K562 (cell line): ENCODE measurements around the gene ZCWPW1. TPM values are rescaled to one million over a fixed set of nuclear protein-coding genes. Genes with fewer than 3 reads are reported as not detected.

ENCODE experiments used
- DIDO1 ChIP-seq: fragments of 450-650 bp; IDR thresholded peaks from 2 replicates; pipeline ENCODE4 v1.6.1; 2016; ENCODE audit warnings: low read depth, missing biosample characterization, missing genetic modification characterization
- ETV1 ChIP-seq: fragments of 450-650 bp; conservative IDR thresholded peaks from 2 replicates; pipeline ENCODE4 v1.6.1; 2016; ENCODE audit warnings: missing genetic modification characterization, control low read depth, low read depth, missing compliant biosample characterization
- FOSL1 ChIP-seq: fragments of 200-800 bp; sonication (Bioruptor generic); conservative IDR thresholded peaks from 2 replicates; pipeline ENCODE4 v1.6.1; 2016; ENCODE audit warnings: missing genetic modification characterization, missing compliant biosample characterization
- POLR2AphosphoS5 ChIP-seq: IDR thresholded peaks from 2 replicates; pipeline ENCODE4 v1.6.1; 2011; ENCODE audit warnings: mild to moderate bottlenecking, low read depth, low read length, moderate library complexity; ENCODE audit not compliant: control insufficient read depth, insufficient read depth
- RNF219 ChIP-seq: fragments of 250-450 bp; sonication (Bioruptor Pico); IDR thresholded peaks from 2 replicates; pipeline ENCODE4 v1.5.0; 2022; ENCODE audit warnings: mild to moderate bottlenecking
- TFAP4 ChIP-seq: sonication (generic); formaldehyde crosslinking; IDR thresholded peaks from 2 replicates; pipeline ENCODE4 v1.8.0; 2022; ENCODE audit warnings: missing genetic modification reagents, mild to moderate bottlenecking, moderate library complexity, borderline replicate concordance
- ZNF197 ChIP-seq: fragments of 200-800 bp; sonication (Bioruptor generic); IDR thresholded peaks from 2 replicates; pipeline ENCODE4 v1.6.1; 2016; ENCODE audit warnings: low read depth, missing genetic modification characterization, missing compliant biosample characterization
- polyA plus RNA-seq, 8 experiments: library from polyadenylated mRNA; depleted of rRNA in 4 of 8; stranded (reverse) in 5 of 8; unstranded in 3 of 8; fragments of >200 nt; fragmentation: Nextera tagmentation in 2 of 8; fragmentation: Illumina TruSeq in 1 of 8; extraction: Ambion mirVana in 2 of 8; extraction: Trizol in 1 of 8; gene quantifications; 2 replicates each; pipeline versions ENCODE4 v1.2.1 to v1.2.3, GENCODE V29; 2011 to 2014; ENCODE audit warnings: inconsistent platforms in 1 of 8, missing spikeins in 1 of 8
- total RNA-seq, 7 experiments: library from RNA; depleted of rRNA in 6 of 7; stranded (reverse); fragments of >200 nt in 6 of 7; fragmentation: Illumina TruSeq in 2 of 7; extraction: Trizol in 2 of 7; gene quantifications; 2 replicates each; pipeline versions ENCODE4 v1.2.1 to v1.2.3, GENCODE V29; 2011 to 2021; ENCODE audit warnings: low replicate concordance in 1 of 7
- TF ChIP-seq, protein P1 (sequence below): fragments of 450-650 bp; IDR thresholded peaks from 2 replicates; pipeline ENCODE4 v1.6.1; 2016; ENCODE audit warnings: low read depth
- TF ChIP-seq, protein P2 (sequence below): fragments of 200-800 bp; sonication (Bioruptor generic); IDR thresholded peaks from 2 replicates; pipeline ENCODE4 v1.6.1; 2017; ENCODE audit warnings: missing genetic modification characterization, missing compliant biosample characterization

ZCWPW1 gene
- total and polyA plus RNA-seq, 9 of the 15 experiments (the other 6 are each of a cell fraction or from before 2014, with no cell fraction given) = 0.18 to 1.7 (median 1.2) TPM

- TF ChIP-seq TFAP4 (CRISPR knock-in tag) = peak; percentile 61; the same call in 1 of the 2 replicates
- TF ChIP-seq, protein P1, sequence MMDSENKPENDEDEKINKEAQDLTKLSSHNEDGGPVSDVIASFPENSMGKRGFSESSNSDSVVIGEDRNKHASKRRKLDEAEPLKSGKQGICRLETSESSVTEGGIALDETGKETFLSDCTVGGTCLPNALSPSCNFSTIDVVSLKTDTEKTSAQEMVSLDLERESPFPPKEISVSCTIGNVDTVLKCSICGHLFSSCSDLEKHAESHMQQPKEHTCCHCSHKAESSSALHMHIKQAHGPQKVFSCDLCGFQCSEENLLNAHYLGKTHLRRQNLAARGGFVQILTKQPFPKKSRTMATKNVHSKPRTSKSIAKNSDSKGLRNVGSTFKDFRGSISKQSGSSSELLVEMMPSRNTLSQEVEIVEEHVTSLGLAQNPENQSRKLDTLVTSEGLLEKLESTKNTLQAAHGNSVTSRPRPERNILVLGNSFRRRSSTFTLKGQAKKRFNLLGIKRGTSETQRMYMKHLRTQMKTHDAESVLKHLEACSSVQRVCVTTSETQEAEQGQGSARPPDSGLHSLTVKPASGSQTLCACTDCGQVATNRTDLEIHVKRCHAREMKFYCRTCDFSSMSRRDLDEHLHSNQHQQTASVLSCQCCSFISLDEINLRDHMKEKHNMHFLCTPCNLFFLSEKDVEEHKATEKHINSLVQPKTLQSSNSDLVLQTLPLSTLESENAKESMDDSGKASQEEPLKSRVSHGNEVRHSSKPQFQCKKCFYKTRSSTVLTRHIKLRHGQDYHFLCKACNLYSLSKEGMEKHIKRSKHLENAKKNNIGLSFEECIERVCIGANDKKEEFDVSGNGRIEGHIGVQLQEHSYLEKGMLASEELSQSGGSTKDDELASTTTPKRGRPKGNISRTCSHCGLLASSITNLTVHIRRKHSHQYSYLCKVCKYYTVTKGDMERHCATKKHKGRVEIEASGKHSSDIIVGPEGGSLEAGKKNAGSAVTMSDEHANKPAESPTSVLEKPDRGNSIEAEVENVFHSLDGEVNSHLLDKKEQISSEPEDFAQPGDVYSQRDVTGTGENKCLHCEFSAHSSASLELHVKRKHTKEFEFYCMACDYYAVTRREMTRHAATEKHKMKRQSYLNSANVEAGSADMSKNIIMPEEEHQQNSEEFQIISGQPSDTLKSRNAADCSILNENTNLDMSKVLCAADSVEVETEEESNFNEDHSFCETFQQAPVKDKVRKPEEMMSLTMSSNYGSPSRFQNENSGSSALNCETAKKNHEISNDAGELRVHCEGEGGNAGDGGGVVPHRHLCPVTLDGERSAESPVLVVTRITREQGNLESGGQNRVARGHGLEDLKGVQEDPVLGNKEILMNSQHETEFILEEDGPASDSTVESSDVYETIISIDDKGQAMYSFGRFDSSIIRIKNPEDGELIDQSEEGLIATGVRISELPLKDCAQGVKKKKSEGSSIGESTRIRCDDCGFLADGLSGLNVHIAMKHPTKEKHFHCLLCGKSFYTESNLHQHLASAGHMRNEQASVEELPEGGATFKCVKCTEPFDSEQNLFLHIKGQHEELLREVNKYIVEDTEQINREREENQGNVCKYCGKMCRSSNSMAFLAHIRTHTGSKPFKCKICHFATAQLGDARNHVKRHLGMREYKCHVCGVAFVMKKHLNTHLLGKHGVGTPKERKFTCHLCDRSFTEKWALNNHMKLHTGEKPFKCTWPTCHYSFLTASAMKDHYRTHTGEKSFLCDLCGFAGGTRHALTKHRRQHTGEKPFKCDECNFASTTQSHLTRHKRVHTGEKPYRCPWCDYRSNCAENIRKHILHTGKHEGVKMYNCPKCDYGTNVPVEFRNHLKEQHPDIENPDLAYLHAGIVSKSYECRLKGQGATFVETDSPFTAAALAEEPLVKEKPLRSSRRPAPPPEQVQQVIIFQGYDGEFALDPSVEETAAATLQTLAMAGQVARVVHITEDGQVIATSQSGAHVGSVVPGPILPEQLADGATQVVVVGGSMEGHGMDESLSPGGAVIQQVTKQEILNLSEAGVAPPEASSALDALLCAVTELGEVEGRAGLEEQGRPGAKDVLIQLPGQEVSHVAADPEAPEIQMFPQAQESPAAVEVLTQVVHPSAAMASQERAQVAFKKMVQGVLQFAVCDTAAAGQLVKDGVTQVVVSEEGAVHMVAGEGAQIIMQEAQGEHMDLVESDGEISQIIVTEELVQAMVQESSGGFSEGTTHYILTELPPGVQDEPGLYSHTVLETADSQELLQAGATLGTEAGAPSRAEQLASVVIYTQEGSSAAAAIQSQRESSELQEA = peak; percentile 55; the same call in 1 of the 2 replicates
- no peak for TF ChIP-seq RNF219 (CRISPR knock-in tag)
- peak; percentile 73 for TF ChIP-seq POLR2AphosphoS5
- TF ChIP-seq ETV1 (tag) = peak; percentile 34; the same call in 1 of the 2 replicates
- peak; percentile 87 for TF ChIP-seq FOSL1 (tag)
- TF ChIP-seq, protein P2, sequence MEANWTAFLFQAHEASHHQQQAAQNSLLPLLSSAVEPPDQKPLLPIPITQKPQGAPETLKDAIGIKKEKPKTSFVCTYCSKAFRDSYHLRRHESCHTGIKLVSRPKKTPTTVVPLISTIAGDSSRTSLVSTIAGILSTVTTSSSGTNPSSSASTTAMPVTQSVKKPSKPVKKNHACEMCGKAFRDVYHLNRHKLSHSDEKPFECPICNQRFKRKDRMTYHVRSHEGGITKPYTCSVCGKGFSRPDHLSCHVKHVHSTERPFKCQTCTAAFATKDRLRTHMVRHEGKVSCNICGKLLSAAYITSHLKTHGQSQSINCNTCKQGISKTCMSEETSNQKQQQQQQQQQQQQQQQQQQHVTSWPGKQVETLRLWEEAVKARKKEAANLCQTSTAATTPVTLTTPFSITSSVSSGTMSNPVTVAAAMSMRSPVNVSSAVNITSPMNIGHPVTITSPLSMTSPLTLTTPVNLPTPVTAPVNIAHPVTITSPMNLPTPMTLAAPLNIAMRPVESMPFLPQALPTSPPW = peak; percentile 58
- TF ChIP-seq ZNF197 (CRISPR knock-in tag) = no peak
- TF ChIP-seq DIDO1 (tag) = no peak
Measured at GRCh38 chr7:100472854-100473499, 44.5 kb upstream of the ZCWPW1 start (continued).
